ENCODE data around the gene SLC12A4.
"Not testable (repeated sequence)": the region's sequence is repeated elsewhere in the genome, so short reads cannot be mapped to it uniquely, and the experiment has no call there.

The SLC12A4 gene
- 45.9 to 46.8 reads per million in 2 donors for total RNA-seq

DNA sequence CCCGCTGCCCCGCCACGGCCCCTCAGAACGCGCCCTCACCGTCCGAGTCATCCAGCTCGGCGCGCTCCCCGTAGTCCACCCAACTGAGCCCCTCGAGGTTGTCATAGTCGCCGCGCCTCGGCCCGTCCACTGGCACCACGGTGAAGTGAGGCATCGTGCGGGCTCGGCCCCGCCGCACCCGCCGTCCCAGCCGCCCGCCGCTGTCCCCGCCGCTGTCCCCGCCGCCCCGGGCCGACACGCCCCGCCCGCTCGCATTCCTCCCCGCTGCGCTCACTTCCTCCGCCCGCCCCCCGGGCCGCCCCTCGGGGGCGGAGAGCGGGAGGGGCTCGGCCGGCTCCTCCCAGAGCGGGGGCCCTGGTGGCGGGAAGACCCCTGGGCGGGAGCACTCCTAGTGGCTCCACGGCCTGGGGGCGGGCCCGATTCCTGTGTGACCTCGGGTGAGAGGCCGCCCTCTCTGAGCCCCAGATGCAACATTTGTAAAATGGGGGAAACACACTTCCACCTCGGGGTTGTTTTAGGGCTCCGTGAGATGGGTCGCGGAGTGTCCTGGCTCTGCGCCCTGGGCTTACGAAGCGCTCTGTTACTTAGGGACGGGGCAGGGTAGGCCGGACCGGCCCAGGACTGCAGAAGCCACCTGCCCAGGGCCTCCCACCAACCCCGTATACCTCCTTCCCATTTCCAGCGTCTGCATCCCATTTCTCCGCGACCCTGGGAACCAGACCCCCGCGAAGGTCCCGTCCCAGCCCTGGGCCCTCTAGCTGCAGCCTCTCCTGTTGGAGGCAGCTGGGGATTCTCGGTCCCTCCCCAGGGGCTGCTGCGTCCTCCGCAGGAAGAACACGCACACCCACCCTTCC, at the start of gene SLC12A4:
Gene SLC12A4 (minus strand): TSS at position 238 of the 854 bp plus-strand sequence. CDS start 84 bp downstream, at position 154.
- DNase-seq: peak; percentile 82

DNA sequence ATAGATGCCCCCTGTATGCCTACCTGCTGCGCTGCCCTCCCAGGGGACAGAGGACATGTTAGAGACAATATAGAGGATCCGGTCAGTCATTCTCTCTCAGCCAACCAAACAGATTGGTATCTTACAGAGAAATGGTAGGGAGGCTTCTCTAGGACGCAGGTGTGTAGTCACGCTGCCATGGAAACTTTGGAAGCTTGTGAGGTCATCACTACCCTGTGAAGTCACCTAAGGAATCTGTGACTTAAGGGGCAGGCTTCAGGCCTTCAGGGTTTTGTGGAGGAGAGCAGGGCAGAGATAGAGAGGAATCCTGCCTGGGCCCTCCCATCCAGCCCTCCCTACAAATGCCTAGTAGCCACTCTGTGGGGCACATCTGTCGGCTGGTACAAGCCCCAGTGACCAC, 47.2 kb upstream of the SLC12A4 start, which contains the start of gene DPEP2NB:
Gene DPEP2NB (minus strand): TSS at position 231 of the 400 bp plus-strand sequence. CDS start 141 bp downstream, at position 90.
- DNase-seq: no peak

DNA sequence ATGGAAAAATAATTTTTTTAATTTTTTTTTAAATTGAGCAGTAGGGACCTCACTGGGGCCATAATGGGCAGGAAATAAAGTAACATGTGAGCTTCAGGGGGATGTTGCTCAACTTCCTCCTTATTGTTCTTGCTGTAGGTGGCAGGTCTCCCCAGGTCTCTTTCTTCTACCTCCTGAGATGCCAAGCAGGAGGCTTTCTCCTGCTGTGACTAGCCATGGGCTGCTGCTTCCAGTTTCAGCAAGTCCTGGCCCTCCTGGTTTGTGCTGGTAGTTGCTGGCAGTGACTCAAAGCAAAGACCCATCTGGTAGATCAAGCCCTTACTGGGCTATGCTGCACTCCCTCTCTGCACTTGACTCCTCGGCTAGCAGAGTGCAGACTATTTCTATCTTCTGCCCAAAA, 45.0 kb upstream of the SLC12A4 start:
- no peak for DNase-seq

DNA sequence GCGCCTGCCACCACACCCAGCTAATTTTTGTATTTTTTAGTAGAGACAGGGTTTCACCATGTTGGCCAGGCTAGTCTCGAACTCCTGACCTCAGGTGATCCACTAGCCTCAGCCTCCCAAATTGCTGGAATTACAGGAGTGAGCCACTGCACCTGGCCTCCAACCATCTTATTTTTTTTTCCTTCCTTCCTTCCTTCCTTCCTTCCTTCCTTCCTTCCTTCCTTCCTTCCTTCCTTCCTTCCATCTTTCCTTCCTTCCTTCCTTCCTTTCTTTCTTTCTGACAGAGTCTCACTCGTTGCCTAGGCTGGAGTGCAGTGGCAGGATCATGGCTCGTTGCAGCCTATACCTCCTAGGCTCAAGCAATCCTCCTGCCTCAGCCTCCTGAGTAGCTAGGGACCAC, 41.4 kb upstream of the SLC12A4 start:
- not testable (repeated sequence) for DNase-seq

DNA sequence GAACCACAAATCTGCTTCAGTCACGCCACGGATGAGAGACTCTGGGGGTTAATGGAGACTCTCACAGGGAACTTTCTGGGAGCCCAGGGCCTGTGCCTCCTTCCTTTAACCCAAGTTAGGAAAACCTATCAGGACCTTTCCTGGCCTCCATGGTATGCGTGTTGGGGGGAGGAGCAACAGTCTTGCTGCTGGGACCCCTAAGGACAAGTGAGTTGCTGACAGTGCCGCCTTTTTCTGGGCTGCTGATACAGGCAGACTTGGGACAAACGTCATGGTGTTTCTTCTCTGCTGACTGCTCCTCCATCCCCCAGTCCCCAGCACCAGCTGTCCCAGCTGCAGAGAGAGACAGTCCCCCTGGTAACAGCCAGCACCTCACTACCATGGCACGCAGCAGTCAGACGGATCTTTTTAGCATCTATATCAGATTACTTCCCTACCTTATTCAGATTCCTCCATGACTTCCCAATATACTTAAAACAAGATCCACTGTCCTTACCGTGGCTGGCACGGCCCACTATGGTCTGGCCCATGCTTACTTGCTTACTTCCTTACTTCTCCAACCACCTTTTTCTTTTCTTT, 40.8 kb upstream of the SLC12A4 start:
- no peak for DNase-seq

DNA sequence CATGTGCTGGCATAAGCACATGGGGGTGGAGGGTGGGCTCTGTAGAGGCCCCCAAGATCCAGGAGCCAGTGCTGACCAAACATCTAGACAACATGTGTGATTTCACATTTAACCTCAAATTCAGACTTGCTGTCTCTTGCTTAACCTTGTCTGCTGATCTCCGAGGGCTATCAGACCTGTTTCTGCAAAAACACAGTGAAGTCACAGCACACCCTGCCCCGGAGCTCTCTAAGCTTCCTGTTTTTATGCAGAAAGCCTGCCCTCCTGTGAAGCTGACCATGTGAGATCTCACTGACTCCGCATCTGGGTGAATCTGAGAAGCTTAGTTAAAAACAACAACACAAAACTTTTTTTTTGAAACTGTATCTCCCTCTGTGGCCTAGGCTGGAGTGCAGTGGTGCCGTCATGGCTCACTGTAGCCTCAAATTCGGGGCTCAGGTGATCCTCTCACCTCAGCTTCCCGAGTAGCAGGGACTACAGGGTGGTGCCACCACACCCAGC, 37.4 kb upstream of the SLC12A4 start:
- no peak for DNase-seq

DNA sequence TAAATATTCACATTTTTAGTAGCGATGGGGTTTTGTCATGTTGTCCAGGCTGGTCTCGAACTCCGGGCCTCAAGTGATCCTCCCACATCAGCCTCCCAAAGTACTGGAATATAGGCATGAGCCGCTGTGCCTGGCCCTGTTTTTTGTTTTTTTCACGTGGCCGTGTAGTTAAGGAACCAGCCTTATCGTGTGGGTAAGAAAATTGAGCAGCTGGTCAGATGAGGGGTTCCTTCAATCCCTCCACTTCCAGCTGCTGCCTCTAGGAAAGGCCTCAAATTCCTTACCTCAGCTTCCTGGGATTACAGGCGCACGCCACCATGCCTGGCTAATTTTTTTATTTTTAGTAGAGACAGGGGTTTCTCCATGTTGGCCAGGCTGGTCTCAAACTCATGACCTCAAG, 36.8 kb upstream of the SLC12A4 start:
- DNase-seq: no peak

DNA sequence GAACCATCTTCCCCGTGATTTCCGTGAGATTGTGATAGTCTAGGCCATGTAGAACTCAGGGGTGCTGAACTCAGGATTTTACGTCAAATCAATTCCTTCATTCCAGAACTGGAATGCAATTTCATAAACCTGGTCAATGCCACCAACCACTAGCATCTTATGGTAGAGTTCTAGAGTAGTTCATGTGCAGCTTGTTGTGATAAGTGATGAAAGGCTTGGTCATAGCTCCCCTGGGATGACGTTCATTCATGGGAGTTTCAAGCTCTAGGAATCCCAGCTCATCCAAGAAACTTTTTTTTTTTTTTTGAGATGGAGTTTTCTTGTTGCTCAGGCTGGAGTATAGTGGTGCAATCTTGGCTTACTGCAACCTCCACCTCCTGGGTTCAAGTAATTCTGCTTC, 34.6 kb upstream of the SLC12A4 start:
- DNase-seq: no peak

DNA sequence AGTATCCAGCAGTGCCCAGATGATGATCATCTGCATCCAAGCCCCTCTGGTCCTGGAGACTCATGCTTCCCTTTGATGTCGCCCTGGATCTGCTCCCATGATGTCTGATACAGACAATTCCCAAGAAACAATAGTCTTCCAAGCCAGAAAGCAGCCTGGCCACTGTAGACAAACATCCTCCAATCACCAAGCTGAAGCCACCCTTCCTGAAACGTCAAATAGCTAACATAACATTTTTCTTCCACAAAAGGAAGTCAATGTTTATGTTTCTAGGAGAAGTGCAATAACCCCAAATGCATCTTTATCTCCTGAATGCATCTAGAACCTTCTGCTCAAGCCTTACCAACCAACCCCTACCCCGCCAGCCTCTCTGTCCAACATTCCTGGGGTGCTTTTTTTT, 32.0 kb upstream of the SLC12A4 start:
- no peak for DNase-seq

DNA sequence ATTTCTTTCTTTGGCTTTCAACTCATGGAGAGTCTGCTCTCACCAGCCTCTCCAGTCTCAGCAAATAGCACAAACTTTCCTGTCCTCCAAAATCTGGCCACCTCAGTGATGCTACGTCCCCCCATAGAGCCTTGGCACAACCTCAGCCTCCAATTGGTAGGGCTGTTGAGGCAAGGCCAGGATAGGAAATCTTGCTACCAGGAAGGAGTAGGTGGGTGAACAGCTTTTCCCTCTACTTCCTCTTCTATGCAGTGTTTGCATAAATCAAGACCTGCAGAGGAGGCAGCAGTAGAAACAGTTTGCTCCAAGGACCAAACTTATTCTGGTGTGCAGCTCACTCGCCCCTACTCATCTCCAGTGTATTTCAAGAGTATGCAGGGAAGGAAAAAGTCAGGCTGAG, 31.5 kb upstream of the SLC12A4 start:
- no peak for DNase-seq

DNA sequence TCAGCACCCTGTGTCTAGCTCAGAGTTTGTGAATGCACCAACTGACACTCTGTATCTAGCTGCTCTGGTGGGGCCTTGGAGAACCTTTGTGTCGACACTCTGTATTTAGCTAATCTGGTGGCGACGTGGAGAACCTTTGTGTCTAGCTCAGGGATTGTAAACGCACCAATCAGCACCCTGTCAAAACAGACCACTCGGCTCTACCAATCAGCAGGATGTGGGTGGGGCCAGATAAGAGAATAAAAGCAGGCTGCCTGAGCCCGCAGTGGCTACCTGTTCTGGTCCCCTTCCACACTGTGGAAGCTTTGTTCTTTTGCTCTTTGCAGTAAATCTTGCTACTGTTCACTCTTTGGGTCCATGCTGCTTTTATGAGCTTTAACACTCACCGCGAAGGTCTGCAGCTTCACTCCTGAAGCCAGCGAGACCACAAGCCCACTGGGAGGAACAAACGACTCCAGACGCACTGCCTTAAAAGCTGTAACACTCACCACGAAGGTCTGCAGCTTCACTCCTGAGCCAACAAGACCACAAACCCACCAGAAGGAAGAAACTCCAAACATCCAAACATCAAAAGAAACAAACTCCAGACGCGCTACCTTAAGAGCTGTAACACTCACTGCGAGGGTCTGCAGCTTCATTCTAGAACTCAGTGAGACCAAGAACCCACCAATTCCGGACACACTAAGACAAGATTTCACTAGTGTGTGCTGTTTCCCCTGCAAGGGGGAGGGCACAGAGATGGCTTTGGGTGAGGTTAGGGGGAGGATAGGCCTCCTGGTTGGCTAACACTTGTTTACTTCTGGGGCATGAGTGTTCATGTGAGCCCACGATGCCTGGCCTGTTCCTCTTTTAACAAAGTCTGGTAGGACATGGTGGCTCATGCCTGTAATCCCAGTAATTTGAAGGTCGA, 30.6 kb upstream of the SLC12A4 start, which contains the start of gene DPEP2:
Gene DPEP2 (minus strand): TSS at position 706 of the 910 bp plus-strand sequence. CDS start 6,272 bp downstream, outside the sequence.
- not testable (repeated sequence) for DNase-seq

DNA sequence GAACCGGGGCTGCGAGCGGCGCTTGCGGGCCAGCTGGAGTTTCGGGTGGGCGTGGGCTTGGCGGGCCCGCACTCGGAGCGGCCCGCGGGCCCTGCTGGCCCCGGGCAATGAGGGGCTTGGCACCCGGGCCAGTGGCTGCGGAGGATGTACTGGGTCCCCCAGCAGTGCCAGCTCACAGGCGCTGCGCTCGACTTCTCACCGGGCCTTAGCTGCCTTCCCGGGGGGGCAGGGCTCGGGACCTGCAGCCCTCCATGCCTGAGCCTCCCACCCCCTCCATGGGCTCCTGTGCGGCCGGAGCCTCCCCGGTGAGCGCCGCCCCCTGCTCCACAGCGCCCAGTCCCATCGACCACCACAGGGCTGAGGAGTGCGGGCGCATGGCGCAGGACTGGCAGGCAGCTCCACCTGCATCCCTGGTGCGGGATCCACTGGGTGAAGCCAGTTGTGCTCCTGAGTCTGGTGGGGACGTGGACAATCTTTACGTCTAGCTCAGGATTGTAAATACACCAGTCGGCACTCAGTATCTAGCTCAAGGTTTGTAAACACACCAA, 29.9 kb upstream of the SLC12A4 start:
- DNase-seq: not testable (repeated sequence)

DNA sequence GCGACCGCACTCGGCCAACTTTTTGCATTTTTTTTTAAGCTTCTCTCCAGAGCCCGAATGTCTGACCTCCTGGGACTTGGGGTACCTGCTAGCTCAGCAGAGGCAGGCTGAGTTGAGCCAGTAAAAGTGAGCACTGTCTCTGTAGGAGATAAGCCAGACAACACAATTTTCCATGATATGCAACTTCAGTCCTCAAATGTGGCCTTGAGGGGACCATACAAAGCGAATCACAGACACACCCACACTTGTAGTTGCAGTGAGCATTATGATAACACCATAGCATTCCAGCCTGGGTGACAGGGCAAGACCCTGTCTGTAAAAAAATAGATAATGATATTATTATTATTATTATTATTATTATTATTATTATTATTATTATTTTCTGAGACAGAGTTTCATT, 28.2 kb upstream of the SLC12A4 start:
- DNase-seq: no peak

DNA sequence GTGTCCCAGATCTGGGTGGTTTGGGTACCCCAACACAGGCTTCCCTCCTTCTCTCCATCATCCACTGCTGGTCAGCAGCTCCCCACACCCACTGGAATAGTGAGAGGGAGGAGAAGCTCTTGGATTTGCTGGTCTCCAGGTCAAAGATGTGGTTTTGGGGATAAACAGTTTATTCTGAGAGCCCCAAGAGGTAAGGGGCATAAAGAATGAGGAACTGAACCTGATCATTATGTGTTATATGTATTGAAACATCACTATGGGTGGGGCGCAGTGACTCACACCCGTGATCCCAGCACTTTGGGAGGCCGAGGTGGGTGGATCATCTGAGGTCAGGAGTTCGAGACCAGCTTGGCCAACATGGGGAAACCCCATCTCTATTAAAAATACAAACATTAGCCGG, 27.0 kb upstream of the SLC12A4 start:
- DNase-seq: no peak

DNA sequence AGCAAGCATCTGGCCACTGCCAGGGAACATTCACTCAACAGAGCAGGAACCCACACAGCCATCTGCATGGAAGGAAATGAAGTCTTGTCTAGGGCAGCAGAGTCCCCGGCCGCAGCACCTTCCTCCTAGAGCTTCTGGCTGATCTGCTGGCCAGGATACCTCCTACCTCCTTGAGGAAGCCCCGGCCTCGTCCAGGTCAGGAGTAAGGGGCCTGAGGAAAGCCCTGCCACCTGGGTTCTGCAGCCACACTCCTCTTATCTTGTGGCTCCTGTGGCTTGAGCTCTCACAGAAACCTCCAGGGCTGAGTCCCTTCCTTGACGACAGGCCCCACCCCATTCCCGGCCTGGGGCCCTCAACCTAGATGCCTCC, 25.6 kb upstream of the SLC12A4 start:
- not testable (repeated sequence) for DNase-seq

DNA sequence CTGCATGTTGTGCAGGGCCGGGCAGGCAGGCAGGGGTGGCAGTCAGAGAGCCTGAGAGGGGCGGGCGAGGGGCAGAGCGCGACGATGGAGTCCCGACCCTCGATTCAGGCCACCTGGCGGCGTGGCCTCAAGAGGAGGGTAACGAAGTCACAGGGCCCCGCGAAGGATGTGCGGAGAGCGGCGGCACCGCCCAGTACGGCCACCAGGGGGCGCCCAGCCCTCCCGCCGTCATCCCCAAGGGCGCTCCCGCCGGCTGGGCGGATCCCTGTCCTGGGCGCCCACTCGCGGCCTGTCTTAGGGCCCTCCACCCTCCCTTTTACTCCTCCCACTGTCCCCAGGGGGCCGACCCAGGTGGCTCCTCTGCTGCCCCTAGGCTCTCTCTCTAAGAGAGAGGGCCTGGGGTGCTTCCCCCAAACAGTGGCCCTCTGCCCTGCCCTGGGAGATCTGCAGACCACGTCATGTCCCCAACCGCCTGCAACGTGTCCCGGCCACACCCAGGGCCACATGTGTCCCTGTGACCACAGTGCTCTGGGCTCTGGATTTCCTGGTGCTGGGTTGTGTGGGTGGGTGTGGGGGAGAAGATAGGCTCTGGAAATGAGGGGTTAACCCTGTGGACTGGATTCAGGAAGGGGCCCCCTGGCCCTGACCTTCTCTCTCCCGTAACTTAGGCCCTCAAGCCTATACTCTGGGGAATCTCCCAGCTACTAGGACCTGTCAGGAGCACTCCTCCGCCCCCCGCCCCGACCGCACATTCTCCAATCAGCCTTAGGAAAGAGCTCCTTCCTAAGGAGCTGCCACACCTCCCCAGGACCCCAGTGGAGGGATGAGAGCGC, 25.0 kb upstream of the SLC12A4 start:
- DNase-seq: peak; percentile 68

DNA sequence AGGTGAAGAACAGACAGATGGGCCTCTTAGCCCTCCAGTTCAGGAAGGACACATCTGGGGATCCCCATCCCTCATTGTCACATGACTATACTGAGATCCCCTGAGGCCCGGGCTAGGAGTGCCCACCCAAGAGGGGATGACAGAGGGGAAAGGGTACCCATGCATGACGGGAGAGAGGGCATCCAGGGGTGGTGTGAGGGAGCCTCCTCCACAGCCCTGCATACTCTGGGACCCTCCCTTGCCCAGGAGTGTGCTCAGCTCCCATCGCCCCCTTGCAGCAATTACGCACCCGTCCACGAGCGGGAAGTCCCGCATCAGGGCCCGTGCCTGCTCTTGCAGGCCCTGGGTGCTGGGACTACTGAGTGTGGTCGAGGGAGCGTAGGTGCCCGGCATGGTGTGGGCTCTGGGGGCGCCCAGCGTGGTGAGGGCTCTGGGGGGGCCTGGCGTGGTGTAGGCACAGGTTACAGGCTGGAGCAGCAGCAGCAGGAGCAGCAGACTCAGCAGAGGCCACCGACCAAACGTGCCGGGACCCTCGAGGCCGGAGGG, 24.3 kb upstream of the SLC12A4 start:
- no peak for DNase-seq

DNA sequence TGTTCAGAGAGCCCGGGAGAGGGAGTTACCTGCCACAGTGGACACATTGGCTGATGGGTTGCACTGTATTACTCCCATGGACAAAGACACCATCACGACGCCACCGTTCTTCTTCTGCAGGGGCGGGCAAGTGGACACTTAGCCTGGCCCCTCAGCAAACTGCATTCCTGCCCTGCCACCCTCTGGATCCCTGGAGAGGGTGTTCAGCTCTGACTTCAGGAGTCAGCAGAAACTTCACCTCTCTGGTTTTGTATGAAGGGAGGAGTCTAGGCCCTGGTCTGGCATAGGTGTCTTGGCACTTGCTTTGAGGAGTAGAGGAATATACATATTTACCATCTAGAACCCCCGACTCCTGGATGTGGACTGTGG, 21.6 kb upstream of the SLC12A4 start:
- no peak for DNase-seq

DNA sequence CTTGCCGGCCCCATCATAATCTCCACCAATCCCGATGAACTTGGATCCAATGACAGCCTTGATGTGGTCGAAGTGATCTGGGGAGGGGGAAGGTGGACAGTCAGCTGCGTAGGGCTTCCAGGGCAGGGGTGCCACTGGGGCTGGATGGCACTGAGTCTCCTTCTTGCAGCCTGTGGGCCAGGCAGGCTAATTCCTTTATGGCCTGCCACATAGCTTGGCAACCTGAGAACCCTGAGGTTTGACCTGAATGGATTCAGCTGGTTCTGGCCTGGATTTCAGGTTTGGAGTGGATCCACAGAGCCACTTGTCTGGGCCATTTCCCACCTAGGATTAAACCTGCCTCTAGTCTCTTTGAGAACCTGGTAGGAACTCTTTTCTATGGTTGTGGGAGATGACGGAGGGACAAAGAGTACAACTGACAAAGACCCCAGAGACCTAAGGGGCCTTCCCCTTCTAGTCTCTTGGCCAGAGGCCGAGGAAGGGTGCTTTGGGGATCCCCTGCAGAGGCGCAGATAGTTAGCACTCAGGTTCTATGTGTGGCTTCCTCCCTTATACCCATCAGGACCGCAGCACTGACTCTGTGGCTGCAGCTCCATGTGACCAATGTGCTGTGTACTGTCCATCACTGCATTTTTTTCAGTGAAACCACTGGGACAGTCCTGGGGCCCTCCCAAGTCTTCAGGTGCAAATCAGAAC, 21.0 kb upstream of the SLC12A4 start:
- no peak for DNase-seq

DNA sequence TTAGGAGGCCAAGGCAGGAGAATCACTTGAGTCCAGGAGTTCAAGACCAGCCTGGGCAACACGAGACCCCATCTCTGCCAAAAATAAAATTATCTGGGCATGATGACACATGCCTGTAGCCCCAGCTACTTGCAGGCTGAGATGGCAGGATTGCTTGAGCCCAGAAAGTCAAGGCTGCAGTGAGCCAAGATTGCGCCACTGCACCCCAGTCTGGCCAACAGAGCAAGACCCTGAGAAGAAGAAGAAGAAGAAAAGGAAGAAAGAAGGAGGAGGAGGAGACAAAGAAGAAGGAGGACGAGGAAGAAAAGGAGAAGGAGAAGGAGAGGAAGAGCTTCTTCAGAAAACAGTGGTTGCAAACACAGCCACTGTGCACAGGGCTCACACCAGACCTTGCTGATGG, 20.2 kb upstream of the SLC12A4 start:
- DNase-seq: no peak
